ENCODE results near the gene ACP7.
"Not testable (repeated sequence)": the region's sequence is repeated elsewhere in the genome, so short reads cannot be mapped to it uniquely, and the experiment has no call there.

The ACP7 gene

DNA sequence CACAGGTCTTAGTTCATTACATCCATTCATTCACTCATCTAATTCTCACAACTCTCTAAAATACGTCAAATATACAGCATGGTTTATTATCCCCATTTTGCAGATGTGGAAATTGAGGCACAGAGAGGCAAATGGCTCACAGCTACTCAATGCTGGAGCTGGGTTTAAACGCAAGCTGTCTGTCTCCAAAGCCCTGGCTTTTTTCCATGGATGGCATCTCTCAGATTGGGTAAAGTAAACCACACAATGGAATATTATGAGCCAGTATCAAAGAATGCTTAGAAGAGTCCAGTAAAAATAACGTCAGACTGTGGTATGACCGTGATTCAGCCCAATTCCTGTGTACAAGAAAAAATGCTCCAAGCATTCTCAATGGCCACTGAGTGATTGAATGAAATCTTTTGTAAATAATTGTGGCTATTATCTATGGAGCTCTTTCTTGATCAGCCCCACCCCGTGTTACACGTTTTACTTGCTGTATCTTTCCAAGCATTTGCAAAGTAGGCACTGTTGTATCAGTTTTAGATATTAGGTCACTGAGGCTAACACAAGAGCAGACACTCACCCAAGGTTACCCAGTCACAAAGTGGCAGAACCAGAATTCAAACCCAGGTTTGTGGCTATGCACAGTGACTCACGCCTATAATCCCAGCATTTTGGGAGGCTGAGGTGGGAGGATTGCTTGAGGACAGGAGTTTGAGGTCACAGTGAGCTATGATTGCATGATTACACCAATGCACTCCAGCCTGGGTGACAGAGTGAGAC lies 5.5 kb upstream of the ACP7 start:
- no peak for DNase-seq (ENCODE audit: low read depth, low spot score)

DNA sequence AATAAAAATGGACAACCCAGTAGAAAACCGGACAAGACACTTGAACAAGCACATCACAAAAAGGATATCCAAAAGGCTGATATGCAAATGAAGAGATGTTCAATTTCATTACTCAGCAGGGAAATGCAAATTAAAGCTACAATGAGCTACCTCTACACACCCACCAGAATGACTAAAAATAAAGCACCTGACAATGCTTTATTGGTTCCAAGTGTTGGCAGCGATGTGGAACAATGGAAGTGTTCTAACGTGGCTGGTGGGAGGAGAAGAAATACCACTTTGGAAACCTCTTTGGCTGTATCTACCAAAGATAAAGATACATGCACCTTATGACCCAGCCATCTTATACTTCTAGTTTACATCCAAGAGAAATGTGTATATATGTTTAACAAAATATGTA lies 3.7 kb upstream of the ACP7 start:
- no peak for DNase-seq (ENCODE audit: low read depth, low spot score)

DNA sequence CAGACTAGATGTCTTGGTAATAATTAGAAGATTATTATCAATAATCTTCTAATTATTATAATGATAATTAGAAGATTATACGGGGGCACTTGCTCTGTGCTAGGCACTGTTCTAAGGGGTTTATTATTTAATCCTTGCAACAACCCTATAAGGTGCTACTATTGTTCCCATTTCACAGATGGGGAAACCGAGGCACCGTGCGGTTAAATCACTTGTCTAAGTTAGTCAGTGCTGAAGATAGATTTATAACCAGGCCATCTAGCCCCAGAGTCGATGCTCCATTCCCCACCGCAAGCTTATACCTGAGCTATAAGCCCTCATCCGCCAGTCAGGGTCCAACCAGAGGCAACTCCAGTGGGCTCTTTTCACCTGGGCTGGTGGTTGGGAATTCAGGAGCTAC lies 2.0 kb upstream of the ACP7 start:
- DNase-seq (ENCODE audit: low read depth, low spot score) = no peak

DNA sequence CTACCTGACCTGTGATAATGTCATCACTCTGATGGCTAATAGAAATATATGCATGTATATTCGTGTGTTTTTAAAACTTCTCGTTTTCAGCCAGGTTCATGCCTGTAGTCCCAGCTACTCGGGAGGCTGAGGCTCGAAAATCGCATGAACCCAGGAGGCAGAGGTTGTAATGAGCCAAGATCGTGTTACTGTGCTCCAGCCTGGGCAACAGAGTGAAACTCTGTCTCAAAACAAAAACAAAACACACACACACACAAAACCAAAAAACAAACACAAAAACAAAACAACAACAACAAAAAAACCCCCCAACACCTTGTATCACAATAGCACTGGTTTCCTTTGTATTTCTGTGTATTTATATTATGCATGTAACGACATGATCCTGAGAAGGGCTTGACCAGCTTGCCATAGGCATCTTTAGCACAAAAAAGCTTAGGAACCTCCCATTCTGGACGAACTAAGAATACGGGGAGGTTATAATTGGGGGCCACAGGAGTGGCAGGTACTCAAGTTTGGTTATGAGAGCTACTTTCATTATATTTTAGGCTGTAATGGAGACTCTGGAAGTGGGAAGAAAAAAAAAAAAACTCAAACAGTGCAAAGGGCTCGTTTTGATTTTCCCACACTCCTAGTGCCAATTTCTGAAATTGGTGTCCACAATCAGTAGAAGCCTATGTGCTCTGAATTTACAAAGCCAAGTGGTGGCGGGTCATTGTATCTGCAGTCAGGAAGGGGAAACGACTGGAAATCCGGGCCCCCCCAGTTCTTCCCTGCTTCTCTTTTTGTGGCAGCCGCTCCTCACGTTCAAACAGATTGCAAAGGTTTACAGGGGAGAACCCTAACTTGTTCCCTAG lies 1.2 kb upstream of the ACP7 start:
- no peak for DNase-seq (ENCODE audit: low read depth, low spot score)

DNA sequence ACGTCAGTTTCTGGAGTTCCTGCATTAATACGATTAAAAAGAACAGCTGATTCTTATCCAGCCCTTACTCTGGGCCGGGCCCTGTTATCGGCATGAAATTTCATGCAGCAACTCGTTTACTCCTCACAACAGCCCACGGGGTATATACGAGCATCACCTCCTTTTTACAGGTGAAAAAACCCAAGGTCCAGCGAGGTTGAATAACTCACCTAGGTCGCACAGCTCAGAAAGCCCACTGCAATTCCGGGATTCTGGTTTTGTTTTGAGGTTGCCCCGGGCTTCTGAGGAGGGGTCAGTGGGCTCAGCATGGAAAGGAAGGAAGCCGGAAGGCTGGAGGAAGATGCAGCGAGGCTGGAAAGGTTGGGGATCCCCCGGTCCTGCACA lies 577 bp upstream of the ACP7 start:
- DNase-seq (ENCODE audit: low read depth, low spot score) = no peak

DNA sequence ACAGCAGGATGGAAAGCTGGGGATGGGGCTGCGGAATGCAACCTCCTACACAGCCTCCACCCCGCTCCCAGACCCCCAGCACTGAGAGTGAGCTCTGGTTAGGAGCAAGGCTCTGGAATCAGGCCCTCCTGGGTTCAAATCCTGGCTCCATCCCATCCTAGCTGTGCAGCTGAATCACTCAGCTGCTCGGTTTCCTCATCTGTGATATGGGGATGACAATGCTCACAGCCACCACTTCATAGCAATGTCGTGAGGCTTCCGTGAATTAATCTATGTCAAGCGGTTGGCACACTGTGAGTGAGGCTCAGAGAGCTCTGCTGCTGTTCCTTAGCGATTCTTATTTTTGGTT lies 538 bp downstream of the ACP7 start:
- no peak for DNase-seq (ENCODE audit: low read depth, low spot score)

DNA sequence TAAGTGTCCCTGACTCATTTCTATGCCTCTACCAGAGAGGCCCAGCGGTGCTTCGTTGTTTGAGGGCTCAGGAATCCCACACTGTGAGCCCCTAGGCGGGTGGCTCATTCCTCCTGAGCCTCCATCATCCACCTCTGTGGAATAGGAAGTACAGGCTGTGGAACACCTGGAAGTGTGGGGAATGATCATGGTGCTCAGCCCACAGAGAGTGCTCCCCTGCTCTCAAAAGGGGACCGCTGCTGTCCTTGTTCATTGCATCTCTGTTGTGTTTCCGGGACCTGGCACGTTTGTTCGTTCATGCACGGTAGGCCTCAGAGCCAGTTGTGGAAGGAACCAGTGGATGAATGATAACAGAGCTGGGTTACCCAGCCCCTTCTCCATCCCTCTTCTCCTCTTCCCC lies 1.2 kb downstream of the ACP7 start:
- no peak for DNase-seq (ENCODE audit: low read depth, low spot score)

DNA sequence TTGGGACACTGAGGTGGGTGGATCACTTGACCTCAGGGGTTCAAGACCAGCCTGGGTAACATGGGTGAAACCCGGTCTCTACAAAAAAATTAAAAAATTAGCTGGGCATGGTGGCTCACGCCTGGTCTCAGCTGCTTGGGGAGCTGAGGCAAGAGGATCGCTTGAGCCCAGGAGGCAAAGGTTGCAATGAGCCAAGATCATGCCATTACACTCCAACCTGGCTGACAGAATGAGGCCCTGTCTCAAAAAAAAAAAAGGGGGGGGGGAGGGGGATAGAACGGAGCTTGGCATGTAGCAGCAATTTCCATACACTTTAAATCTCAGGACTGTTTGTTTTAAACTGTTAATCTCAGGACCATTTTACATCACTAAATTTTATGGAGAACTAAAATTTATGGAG lies 2.2 kb downstream of the ACP7 start:
- no peak for DNase-seq (ENCODE audit: low read depth, low spot score)

DNA sequence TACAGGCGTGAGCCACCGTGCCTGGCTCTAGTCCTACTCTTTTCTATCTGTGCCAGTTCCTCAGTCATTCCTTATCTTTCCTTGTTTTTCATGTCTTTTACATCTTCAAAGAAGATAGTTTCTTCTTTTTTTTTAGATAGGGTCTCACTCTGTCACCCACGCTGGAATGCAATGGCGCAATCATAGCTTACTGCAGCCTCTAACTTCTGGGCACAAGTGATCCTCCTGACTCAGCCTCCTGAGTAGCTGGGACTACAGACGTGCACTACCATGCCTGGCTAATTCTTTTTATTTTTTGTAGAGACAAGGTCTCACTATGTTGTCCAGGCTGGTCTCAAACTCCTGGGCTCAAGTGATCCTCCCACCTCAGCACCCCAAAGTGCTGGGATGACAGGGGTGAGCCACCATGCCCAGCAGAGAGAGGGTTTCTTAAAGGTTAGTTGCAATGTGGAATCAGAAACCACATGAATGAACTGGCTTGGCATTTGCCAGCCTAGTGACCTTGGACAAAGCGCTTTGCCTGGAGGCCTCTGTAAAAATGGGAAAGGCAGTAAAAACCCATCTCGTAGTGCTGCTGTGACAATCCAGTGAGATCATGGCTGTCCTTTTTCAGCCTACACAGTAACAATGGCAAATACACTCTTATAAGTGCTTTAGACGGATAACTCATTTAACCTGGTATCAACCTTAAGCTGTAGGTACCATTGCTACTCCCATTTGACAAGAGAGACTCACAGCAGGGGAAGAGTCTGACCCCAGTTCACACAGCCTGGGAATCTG lies 3.9 kb downstream of the ACP7 start:
- no peak for DNase-seq (ENCODE audit: low read depth, low spot score)

DNA sequence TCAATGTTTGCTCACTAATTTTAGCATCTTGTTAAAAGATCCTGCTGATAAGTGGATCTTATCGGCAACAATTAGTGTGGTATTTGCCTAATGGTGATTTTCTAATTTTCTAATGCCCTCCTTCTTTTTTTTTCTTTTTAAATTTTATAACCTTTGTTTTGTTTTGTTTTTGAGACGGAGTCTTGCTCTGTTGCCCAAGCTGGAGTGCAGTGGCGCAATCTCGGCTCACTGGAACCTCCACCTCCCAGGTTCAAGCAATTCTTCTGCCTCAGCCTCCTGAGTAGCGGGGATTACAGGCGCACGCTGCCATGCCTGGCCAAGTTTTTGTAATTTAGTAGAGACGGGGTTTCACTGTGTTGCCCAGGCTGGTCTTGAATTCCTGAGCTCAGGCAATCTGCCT lies 5.8 kb downstream of the ACP7 start:
- DNase-seq (ENCODE audit: low read depth, low spot score) = not testable (repeated sequence)

DNA sequence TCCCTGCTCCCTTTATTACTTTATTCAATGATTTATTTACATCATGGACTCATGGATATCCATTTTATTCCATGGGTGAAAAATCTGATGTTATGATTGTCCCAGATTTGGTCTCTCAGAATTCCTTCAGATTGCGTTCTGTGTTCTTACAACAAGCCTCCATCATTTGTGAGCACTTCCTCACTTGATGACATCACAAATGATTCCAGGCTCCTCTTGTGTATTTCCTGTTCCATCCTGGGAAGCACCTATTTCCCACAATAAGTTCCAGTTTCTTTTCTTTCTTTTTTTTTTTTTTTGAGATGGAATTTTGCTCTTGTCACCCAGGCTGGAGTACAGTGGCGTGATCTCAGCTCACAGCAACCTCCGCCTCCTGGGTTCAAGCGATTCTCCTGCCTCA lies 6.7 kb downstream of the ACP7 start:
- no peak for DNase-seq (ENCODE audit: low read depth, low spot score)

DNA sequence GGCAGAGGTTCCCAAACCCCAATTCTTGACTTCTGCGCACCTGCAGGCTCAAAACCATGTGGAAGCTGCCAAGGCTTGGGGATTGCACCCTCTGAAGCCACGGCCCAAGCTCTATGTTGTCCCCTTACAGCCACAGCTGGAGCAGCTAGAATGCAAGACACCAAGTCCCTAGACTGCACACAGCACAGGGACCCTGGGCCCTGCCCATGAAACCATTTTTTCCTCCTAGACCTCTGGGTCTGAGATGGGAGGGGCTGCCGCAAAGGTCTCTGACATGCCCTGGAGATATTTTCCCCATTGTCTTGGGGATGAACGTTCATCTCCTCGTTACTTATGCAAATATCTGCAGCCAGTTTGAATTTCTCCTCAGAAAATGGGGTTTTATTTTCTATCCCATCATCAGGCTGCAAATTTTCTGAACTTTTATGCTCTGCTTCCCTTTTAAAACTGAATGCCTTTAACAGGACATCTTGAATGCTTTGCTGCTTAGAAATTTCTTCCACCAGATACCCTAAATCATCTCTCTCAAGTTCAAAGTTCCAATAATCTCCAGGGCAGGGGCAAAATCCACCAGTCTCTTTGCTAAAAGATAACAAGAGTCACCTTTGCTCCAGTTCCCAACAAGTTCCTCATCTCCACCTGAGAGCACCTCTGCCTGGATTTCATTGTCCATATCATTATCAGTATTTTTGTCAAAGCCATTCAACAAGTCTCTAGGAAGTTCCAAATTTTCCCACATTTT lies 11.8 kb downstream of the ACP7 start:
- DNase-seq (ENCODE audit: low read depth, low spot score) = not testable (repeated sequence)

DNA sequence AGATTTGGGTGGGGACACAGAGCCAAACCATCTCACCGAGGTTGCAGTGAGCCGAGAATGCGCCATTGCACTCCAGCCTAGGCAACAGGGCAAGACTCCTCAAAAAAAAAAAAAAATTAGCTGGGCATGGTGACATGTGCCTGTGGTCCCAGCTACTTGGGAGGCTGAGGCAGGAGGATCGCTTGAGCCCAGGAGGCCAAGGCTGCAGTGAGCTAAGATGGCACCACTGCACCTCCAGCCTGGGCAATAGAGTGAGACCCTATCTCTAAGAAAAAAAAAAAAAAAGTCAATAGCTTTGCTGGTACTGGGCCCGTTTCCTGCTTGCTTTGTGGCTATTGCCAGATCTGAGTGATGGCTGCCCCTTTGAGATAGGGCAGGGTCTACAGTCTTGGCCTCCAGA lies 13.1 kb downstream of the ACP7 start:
- no peak for DNase-seq (ENCODE audit: low read depth, low spot score)

DNA sequence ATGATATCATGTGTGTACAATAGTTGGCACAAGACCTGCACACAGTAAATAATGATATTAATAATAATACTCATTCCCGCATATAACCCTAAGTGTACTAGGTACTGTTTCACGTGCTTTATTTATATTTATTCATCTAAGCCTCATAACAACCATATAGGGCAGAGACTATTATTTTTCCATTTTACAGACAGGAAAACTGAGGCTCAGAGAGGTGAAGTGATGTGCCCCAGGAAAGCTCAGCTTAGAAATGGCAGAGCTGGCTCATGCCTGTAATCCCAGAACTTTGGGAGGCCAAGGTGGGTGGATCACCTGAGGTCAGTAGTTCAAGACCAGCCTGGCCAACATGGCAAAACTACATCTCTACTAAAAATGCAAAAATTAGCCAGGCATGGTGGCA lies 13.6 kb downstream of the ACP7 start:
- no peak for DNase-seq (ENCODE audit: low read depth, low spot score)

DNA sequence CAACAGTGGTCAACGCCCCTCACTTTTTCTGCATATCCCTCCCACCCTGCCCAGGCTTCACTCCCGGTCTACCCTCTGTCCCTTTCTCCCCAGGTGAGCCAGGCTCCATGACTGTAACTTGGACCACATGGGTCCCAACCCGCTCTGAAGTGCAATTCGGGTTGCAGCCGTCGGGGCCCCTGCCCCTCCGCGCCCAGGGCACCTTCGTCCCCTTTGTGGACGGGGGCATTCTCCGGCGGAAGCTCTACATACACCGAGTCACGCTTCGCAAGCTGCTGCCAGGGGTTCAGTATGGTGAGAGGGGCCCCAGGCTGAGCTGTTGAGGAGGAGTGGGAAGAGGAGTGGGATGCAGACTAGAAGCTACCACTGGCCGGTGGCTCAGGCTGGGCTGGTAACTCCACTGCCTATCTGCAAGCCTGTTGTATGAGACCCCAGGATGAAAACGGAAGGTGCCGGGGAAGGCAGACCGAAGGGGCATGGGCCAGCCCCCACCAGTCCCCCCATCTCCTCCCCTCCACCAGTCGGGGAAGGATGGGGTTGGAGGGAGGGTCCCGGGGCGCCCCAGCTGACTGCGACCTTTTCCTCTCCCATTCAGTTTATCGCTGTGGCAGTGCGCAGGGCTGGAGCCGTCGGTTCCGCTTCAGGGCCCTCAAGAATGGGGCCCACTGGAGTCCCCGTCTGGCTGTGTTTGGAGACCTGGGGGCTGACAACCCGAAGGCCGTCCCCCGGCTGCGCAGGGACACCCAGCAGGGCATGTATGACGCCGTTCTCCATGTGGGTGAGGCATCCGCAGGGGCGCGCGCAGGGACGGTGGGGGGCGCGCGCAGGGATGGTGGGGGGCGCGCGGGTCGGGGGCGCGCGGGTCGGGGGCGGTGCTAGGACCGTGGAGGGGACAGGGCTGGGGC lies 14.4 kb downstream of the ACP7 start:
- no peak for DNase-seq (ENCODE audit: low read depth, low spot score)

DNA sequence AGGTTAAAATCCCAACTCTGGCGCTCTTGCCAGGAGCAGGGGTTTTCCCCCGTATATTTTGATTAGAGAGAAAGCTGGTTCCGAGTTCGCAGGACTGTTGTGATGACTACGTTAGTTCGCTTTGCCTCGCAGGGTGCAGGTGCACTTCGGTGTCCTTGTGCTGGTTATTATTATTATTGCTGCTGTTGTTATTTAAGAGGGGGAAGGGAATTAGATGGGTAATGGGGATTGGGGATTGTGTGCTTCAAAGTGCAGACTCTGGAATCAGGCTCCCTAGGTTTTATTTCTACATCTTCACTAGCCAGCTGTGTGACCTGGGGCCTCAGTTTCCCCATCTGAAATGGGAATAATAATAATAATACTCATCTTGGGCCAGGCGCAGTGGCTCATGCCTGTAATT lies 15.2 kb downstream of the ACP7 start:
- no peak for DNase-seq (ENCODE audit: low read depth, low spot score)

DNA sequence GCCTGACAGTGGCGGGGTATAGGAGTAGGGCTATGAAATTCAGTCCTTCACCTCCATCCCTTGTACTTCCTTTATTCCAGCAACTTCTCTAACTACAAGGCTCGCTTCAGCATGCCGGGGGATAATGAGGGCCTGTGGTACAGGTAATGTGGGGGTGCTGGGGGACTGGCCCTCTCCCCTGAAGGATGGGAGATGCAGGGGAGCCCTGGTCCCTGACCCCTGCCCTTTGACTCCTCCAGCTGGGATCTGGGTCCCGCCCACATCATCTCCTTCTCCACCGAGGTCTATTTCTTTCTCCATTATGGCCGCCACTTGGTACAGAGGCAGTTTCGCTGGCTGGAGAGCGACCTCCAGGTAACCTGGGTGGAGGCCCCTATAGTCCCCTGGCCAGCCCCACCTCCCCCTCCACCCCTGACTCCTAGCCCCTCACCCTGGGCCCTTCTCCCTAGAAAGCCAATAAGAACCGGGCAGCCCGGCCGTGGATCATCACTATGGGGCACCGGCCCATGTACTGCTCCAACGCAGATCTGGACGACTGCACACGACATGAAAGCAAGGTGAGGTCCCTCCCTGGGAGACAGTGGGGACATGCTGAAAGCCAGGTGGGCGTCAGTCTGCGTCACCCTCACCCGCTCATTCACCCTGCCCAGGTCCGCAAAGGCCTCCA lies 16.5 kb downstream of the ACP7 start:
- DNase-seq (ENCODE audit: low read depth, low spot score) = no peak

DNA sequence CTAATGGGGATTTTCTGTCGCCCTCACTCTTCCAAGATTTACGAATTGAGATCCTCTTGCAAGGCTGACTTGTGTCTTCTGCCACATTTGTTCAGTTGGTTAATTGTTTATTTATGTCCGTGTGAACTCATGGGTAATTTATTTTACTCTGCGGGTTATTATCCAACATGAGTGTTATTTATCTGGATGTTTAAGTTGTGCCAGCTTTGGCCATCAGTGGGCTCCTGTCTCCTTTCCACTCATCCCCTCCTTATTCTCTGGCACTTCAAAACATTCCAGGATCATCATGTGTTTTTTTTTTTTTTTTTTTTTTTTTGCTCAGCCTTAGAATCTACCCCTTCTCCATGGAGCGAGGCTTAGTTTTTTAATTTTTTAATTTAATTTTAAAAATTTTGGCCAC lies 19.0 kb downstream of the ACP7 start:
- no peak for DNase-seq (ENCODE audit: low read depth, low spot score)

DNA sequence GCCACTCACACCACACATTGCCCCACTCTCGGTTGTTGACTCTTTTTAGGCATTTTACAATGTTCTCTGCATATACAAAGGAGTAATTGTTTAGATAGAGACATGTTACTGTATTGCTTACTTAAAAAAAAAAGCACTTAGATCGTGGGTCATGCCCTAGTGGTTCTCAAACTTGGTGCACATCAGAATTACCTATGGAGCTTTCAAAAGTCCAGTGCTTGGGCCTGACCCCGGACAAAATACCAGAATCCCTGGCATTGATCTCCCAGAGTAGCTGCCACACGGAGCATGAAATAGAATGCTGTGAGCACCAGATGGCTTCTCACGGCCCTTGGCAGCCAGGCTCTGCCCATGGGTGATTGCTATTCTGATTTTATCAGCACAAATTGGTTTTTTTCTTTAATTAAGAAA lies 20.0 kb downstream of the ACP7 start:
- DNase-seq (ENCODE audit: low read depth, low spot score) = no peak

DNA sequence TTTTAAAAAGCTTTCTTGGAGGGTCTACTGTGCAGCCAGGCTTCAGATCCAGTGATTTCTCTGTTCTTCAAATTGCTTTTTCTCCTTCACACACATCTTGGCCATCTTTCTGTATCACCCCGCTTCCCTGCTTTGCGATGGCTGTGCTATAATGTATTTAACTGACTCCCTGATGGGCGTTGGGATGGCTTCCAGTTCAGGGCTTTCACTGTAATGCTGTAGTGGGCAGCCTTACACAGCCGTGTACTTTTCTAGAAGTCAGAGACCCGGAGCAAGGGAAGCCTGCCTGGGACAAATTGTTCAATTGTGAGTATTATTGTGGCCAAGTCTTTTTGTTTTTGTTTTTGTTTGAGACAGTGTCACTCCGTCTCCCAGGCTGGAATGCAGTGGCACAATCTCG lies 22.0 kb downstream of the ACP7 start:
- DNase-seq (ENCODE audit: low read depth, low spot score) = no peak

Measured in activated CD4-positive, CD25-positive, alpha-beta regulatory T cell treated with anti-CD3 and anti-CD28 coated beads, Interleukin-2, amount 50 U/mL, for 16 hours (primary cell).